Measurements from ENCODE around the gene GPR146.

- TF ChIP-seq CTCF (IDR thresholded peaks at IDR 0.05) (no peak), REST (IDR thresholded peaks at IDR 0.05; ENCODE audit: insufficient read depth in 1 of 2, low read depth in 2 of 2, low read length in 1 of 2) (no peak)
Measured at GRCh38 chr7:1058821-1059199, 14.5 kb downstream of the GPR146 start.

Measured in Panc1 (cell line).